HCT116 (cell line): ENCODE measurements around the gene AUTS2. TPM values are rescaled to one million over a fixed set of nuclear protein-coding genes. Genes with fewer than 3 reads are reported as not detected.

ENCODE experiments used
- ATAC-seq: fragments of 200-7000 bp; cut with Tn5 transposase; 2 replicates; pipeline ENCODE4 v1.9.1; 2020; ENCODE audit warnings: mild to moderate bottlenecking, moderate library complexity
- BruUV-seq: library from RNA; stranded (reverse); fragments of 400-500 nt; replicated peaks from 2 replicates; lab custom pipeline; 2021; lab: Mats Ljungman, UMichigan
- CTCF ChIA-PET: fragments of 300-600 bp; sonication (Branson Sonifier 250); formaldehyde crosslinking; loops from one replicate; lab custom pipeline; 2021; ENCODE audit warnings: antibody characterized with exemption; lab: Charles Lee
- POLR2A ChIA-PET: fragments of 300-600, 350-600 bp; sonication (Branson Sonifier 250); formaldehyde crosslinking; loops from one replicate; lab custom pipeline; 2021; ENCODE audit warnings: antibody characterized with exemption; lab: Charles Lee
- RAD21 ChIA-PET, 2 experiments: fragments of 300-600 bp; sonication (Branson Sonifier 250); formaldehyde crosslinking; loops; one replicate each; lab custom pipeline; 2023; ENCODE audit warnings: low total read pairs in 2 of 2; ENCODE audit not compliant: uncharacterized antibody in 2 of 2, unreplicated experiment in 2 of 2, low non-redundant PET in 1 of 2; lab: Charles Lee
- DNase-seq: peaks from one replicate; pipeline ENCODE4 v3.0.0-alpha.2; 2010; ENCODE audit warnings: low read depth, low spot score
- H2AFZ ChIP-seq: fragments of 200-600 bp; shearing (Covaris generic), sonication (generic); 2 replicates; pipeline ENCODE4 v1.6.1; 2017; ENCODE audit warnings: low read depth, mixed run types, mixed read lengths, antibody characterized with exemption, low read length; ENCODE audit not compliant: poor library complexity, severe bottlenecking
- H3K27ac ChIP-seq: 2 replicates; pipeline ENCODE4 v1.5.1; 2012; ENCODE audit warnings: low read depth, low read length
- H3K27me3 ChIP-seq: fragments of 200-600 bp; sonication (generic); 2 replicates; pipeline ENCODE4 v1.6.1; 2016; ENCODE audit warnings: mixed run types, low read length, mixed read lengths; ENCODE audit not compliant: insufficient read depth
- H3K36me3 ChIP-seq, 2 experiments: fragments of 200-500 bp in 1 of 2; fragments of 200-600 bp in 1 of 2; sonication (Bioruptor generic) in 1 of 2; sonication (generic) in 1 of 2; 2 replicates each; pipeline versions ENCODE4 v1.5.1 to v1.6.1; 2014 to 2016; ENCODE audit warnings: low read length in 2 of 2, inconsistent platforms in 1 of 2, mixed read lengths in 1 of 2, mixed run types in 1 of 2; ENCODE audit not compliant: insufficient read depth in 2 of 2, control insufficient read depth in 1 of 2
- H3K4me1 ChIP-seq, 2 experiments: fragments of 200-600 bp in 1 of 2; sonication (generic) in 1 of 2; 2 replicates each; pipeline versions ENCODE4 v1.5.1 to v1.6.1; 2012 to 2017; ENCODE audit warnings: low read length in 2 of 2, inconsistent platforms in 1 of 2, mild to moderate bottlenecking in 1 of 2, mixed read lengths in 1 of 2, mixed run types in 1 of 2, moderate library complexity in 1 of 2; ENCODE audit not compliant: insufficient read depth in 2 of 2, control insufficient read depth in 1 of 2
- H3K4me2 ChIP-seq: fragments of 200-600 bp; sonication (generic); 2 replicates; pipeline ENCODE4 v1.6.1; 2017; ENCODE audit warnings: mixed run types, low read length, mixed read lengths
- H3K4me3 ChIP-seq, 2 experiments: fragments of 200-600 bp in 1 of 2; sonication (generic) in 1 of 2; replicated peaks in 1 of 2; 2 replicates each; pipeline ENCODE4 v1.5.1; 2011 to 2016; ENCODE audit warnings: low read length in 2 of 2, control low read depth in 1 of 2, low read depth in 1 of 2, mild to moderate bottlenecking in 1 of 2, mixed read lengths in 1 of 2, mixed run types in 1 of 2
- H3K79me2 ChIP-seq: fragments of 200-600 bp; sonication (generic); 2 replicates; pipeline ENCODE4 v1.6.1; 2017; ENCODE audit warnings: mild to moderate bottlenecking, mixed run types, low read length, moderate library complexity, mixed read lengths; ENCODE audit not compliant: insufficient read depth
- H3K9ac ChIP-seq: fragments of 200-600 bp; sonication (generic); 2 replicates; pipeline ENCODE4 v1.6.1; 2016; ENCODE audit warnings: low read length, mixed read lengths
- H3K9me2 ChIP-seq: fragments of 200-600 bp; sonication (generic), shearing (Covaris generic); 2 replicates; pipeline ENCODE4 v1.6.1; 2017; ENCODE audit warnings: mixed run types, mild to moderate bottlenecking, moderate library complexity; ENCODE audit not compliant: insufficient read depth
- H3K9me3 ChIP-seq, 2 experiments: fragments of 200-500 bp in 1 of 2; fragments of 200-600 bp in 1 of 2; sonication (Bioruptor generic) in 1 of 2; sonication (generic) in 1 of 2; 2 replicates each; pipeline ENCODE4 v1.6.1; 2014 to 2017; ENCODE audit warnings: low read length in 2 of 2, mixed read lengths in 2 of 2, inconsistent platforms in 1 of 2, low read depth in 1 of 2, mild to moderate bottlenecking in 1 of 2, mixed run types in 1 of 2, moderate library complexity in 1 of 2; ENCODE audit not compliant: control insufficient read depth in 1 of 2, insufficient read depth in 1 of 2
- H4K20me1 ChIP-seq: fragments of 200-600 bp; sonication (generic), shearing (Covaris generic); 2 replicates; pipeline ENCODE4 v1.6.1; 2017; ENCODE audit warnings: mixed run types, mild to moderate bottlenecking, moderate library complexity; ENCODE audit not compliant: insufficient read depth
- CBX3 ChIP-seq: IDR thresholded peaks from 2 replicates; pipeline ENCODE4 v1.6.1; 2012; ENCODE audit warnings: low read depth
- CEBPB ChIP-seq: IDR thresholded peaks from 2 replicates; pipeline ENCODE4 v1.6.1; 2012; ENCODE audit warnings: low read depth
- ELF1 ChIP-seq: IDR thresholded peaks from 2 replicates; pipeline ENCODE4 v1.6.1; 2012; ENCODE audit warnings: low read depth, borderline replicate concordance
- EZH2phosphoT487 ChIP-seq: fragments of 200-600 bp; IDR thresholded peaks from 2 replicates; pipeline ENCODE4 v1.6.1; 2018; ENCODE audit warnings: antibody characterized with exemption, borderline replicate concordance
- FOSL1 ChIP-seq: IDR thresholded peaks from 2 replicates; pipeline ENCODE4 v1.6.1; 2012; ENCODE audit warnings: low read depth
- POLR2AphosphoS5 ChIP-seq: IDR thresholded peaks from 2 replicates; pipeline ENCODE4 v1.6.1; 2011; ENCODE audit warnings: mild to moderate bottlenecking, low read depth, low read length, moderate library complexity
- RAD21 ChIP-seq: IDR thresholded peaks from 2 replicates; pipeline ENCODE4 v1.6.1; 2012; ENCODE audit warnings: low read depth, mild to moderate bottlenecking
- SP1 ChIP-seq: IDR thresholded peaks from 2 replicates; pipeline ENCODE4 v1.6.1; 2012; ENCODE audit warnings: low read depth
- SRF ChIP-seq: IDR thresholded peaks from 2 replicates; pipeline ENCODE4 v1.6.1; 2012; ENCODE audit warnings: low read depth
- TCF7L2 ChIP-seq: IDR thresholded peaks from 2 replicates; pipeline ENCODE4 v1.7.0; 2011; ENCODE audit warnings: borderline replicate concordance, inconsistent platforms; ENCODE audit not compliant: insufficient read depth, insufficient read length; ENCODE audit errors: extremely low read depth
- YY1 ChIP-seq: IDR thresholded peaks from 2 replicates; pipeline ENCODE4 v1.6.1; 2011; ENCODE audit warnings: low read length, low read depth, moderate library complexity, mild to moderate bottlenecking; ENCODE audit not compliant: insufficient replicate concordance; ENCODE audit errors: extremely low read depth
- ZFX ChIP-seq: fragments of 450-650 bp; IDR thresholded peaks from 2 replicates; pipeline ENCODE4 v1.6.1; 2017
- ZNF274 ChIP-seq: fragments of 200-500 bp; sonication (Bioruptor generic); IDR thresholded peaks from 2 replicates; pipeline ENCODE4 v1.6.1; 2014; ENCODE audit warnings: mild to moderate bottlenecking, low read depth, low read length, inconsistent platforms
- intact Hi-C: fragments of 100-400 bp; cut with micrococcal nuclease; formaldehyde crosslinking; loops from 2 replicates; pipeline ENCODE4 v1.10.0; 2022
- total RNA-seq: library from RNA; stranded (reverse); gene quantifications from one replicate; pipeline ENCODE4 v1.2.1, GENCODE V29; 2021; ENCODE audit not compliant: unreplicated experiment
- TF ChIP-seq, protein P1 (sequence below): IDR thresholded peaks from 2 replicates; pipeline ENCODE4 v1.6.1; 2012; ENCODE audit warnings: low read depth
- TF ChIP-seq, protein P2 (sequence below): IDR thresholded peaks from 2 replicates; pipeline ENCODE4 v1.6.1; 2012
- TF ChIP-seq, protein P3 (sequence below): IDR thresholded peaks from 2 replicates; pipeline ENCODE4 v1.6.1; 2012

The AUTS2 gene
- total RNA-seq, 1 experiment from 2014 or later, result 0.93 TPM

DNA sequence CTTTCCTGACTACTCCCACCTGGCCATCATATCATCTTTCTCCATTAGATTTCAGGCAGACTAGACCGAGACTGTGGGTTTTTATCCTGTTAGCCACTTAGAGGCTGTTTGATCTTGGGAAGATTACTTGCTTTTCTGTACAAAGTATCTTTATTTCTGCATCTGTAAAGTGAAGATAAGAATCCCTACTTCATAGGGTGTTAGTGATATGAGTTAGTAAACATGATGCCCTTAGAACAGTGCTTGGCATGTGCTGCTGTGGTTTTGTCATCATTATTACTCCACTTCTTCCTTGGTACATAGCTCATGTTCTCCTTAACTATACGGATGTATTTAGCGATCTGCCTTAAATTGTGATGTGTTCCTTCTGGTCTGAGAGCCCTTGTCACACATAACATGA is 165.2 kb downstream of the AUTS2 start (continued):
- TF ChIP-seq ZNF274, result no peak
- TF ChIP-seq, protein P1, sequence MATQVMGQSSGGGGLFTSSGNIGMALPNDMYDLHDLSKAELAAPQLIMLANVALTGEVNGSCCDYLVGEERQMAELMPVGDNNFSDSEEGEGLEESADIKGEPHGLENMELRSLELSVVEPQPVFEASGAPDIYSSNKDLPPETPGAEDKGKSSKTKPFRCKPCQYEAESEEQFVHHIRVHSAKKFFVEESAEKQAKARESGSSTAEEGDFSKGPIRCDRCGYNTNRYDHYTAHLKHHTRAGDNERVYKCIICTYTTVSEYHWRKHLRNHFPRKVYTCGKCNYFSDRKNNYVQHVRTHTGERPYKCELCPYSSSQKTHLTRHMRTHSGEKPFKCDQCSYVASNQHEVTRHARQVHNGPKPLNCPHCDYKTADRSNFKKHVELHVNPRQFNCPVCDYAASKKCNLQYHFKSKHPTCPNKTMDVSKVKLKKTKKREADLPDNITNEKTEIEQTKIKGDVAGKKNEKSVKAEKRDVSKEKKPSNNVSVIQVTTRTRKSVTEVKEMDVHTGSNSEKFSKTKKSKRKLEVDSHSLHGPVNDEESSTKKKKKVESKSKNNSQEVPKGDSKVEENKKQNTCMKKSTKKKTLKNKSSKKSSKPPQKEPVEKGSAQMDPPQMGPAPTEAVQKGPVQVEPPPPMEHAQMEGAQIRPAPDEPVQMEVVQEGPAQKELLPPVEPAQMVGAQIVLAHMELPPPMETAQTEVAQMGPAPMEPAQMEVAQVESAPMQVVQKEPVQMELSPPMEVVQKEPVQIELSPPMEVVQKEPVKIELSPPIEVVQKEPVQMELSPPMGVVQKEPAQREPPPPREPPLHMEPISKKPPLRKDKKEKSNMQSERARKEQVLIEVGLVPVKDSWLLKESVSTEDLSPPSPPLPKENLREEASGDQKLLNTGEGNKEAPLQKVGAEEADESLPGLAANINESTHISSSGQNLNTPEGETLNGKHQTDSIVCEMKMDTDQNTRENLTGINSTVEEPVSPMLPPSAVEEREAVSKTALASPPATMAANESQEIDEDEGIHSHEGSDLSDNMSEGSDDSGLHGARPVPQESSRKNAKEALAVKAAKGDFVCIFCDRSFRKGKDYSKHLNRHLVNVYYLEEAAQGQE, result no peak
- TF ChIP-seq ELF1, result no peak
- TF ChIP-seq, protein P2, sequence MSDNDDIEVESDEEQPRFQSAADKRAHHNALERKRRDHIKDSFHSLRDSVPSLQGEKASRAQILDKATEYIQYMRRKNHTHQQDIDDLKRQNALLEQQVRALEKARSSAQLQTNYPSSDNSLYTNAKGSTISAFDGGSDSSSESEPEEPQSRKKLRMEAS, result no peak
- no peak for TF ChIP-seq ZFX
- no peak for TF ChIP-seq SP1
- no peak for TF ChIP-seq CEBPB
- no peak for TF ChIP-seq TCF7L2

DNA sequence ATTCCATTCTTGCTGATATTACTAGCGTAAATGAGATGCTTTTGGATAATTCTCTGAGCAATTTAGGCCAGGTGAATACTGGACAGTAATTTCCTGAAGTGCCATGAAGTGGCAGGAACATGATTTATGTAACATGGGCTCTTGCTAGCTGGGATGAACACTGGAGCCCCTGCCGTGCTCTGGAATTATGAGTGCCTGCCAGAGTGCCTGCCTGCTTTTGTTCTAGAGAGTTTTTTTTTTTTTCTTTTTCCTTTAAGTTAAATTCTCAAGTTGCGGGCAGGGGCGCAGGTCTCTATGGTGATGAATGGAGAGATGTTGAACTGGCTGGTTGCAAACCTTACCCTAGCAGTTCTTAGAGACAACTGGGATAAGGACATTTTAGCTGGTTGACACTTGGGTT is 165.9 kb downstream of the AUTS2 start:
- H3K4me2 ChIP-seq, result no peak overlapping the region
- H3K4me1 ChIP-seq, result no peaks in the 10 kb centered on the region
- no peaks in the 10 kb centered on the region for H4K20me1 ChIP-seq
- H3K9me3 ChIP-seq, result peaks cover 11 to 12% of the 10 kb centered on the region in 2 experiments; a peak in 2 of 4 replicates
- no peak overlapping the region for H3K4me3 ChIP-seq
- CTCF ChIA-PET, result no interaction called here
- no peaks in the 10 kb centered on the region for H3K79me2 ChIP-seq
- no peaks in the 10 kb centered on the region for H3K36me3 ChIP-seq
- RAD21 ChIA-PET, result no interaction called here
- no peak overlapping the region for H3K9ac ChIP-seq
- H3K27me3 ChIP-seq, result no peaks in the 10 kb centered on the region
- no peaks in the 10 kb centered on the region for H3K9me2 ChIP-seq
- ATAC-seq (no peak), DNase-seq (no peak)
- POLR2A ChIA-PET, result no interaction called here
- intact Hi-C loops, result no loop called here
- H3K27ac ChIP-seq, result no peak overlapping the region
- H2AFZ ChIP-seq, result no peak overlapping the region
- no TSS peak for BruUV-seq
- TF ChIP-seq SP1, result no peak
- TF ChIP-seq, protein P1, result no peak
- TF ChIP-seq, protein P2, result no peak
- TF ChIP-seq POLR2AphosphoS5, result no peak
- TF ChIP-seq, protein P3, sequence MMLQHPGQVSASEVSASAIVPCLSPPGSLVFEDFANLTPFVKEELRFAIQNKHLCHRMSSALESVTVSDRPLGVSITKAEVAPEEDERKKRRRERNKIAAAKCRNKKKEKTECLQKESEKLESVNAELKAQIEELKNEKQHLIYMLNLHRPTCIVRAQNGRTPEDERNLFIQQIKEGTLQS, result no peak
- no peak for TF ChIP-seq EZH2phosphoT487
- TF ChIP-seq ZFX, result no peak
- no peak for TF ChIP-seq FOSL1
- no peak for TF ChIP-seq CBX3
- TF ChIP-seq SRF, result no peak
- TF ChIP-seq RAD21, result no peak
- no peak for TF ChIP-seq YY1
